Measurements from ENCODE around the gene WWC1.

Gene WWC1

DNA sequence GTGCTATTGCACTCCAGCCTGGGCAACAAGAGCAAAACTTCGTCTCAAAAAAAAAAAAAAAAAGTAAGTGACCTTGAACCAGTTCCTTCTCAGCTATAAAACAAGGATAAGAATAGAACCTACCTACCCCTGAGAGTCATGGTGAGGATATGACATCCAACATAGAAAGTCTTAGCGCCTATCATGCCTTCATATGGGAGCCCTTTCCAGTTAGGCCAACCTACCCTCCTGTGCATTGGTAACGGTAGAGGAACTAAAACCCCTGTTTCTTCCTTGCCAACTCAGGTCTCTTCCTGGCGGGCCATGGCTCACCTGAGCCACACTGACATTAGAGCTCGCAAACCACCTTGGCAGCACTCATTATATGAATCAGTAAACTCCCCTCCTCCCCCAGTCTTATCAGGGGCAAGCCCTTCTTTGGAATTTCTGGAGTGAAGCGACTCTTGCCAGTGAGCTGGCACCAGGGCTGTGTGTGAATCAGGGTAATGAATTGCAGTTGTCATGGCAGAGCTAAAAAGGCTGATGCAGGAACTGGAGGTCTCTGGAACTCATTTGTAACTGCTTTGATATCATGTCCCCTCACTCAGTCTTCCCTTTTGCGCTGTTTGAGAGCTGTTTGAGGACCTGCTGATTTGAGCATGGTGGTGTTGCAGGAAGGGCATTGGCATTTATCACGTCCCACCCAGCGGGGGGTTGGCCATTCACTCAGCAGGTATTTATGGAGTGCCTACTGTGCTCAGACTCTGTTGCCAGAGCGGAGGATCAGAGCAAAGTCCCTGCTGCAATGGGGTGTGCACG is 10.3 kb downstream of the WWC1 start:
- Histone ChIP-seq H3K9me3 (ENCODE audit: severe bottlenecking) (no peaks in the 10 kb centered on the region), H3K36me3 (ENCODE audit: low read depth) (peaks cover 21% of the 10 kb centered on the region), H3K27me3 (ENCODE audit: insufficient read depth, poor library complexity, severe bottlenecking) (no peaks in the 10 kb centered on the region), H3K4me1 (ENCODE audit: insufficient read depth, poor library complexity, severe bottlenecking) (peaks cover 36% of the 10 kb centered on the region), H3K4me3 (ENCODE audit: severe bottlenecking) (no peak overlapping the region), H3K27ac (ENCODE audit: poor library complexity, severe bottlenecking) (peak overlapping the region; percentile 87)
- DNase-seq (ENCODE audit: low spot score) (peak; percentile 88), ATAC-seq (ENCODE audit: low read depth) (peak; percentile 97)
- no peak for TF ChIP-seq CTCF (IDR thresholded peaks at IDR 0.05; ENCODE audit: poor library complexity, severe bottlenecking)

DNA sequence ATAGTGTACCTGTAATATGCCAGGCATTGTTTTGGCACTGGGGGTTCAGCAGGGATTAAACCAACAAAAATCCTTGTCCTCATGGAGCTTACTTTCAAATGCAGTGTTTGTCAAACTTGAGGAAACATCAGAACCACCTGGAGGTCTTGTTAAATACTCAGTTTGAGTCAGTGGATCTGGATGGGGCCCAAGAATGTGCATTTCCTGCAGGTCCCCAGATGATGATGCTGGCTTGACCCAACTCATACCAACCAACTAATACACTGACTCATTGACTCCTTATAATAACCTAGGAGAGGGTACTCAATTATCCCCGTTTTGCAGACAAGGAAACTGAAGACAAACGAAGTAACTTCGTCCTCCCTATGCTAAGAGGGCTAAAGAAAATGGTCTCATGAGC is 11.3 kb downstream of the WWC1 start:
- Histone ChIP-seq H3K9me3 (ENCODE audit: severe bottlenecking) (no peaks in the 10 kb centered on the region), H3K4me1 (ENCODE audit: insufficient read depth, poor library complexity, severe bottlenecking) (peaks cover 35% of the 10 kb centered on the region), H3K27me3 (ENCODE audit: insufficient read depth, poor library complexity, severe bottlenecking) (no peaks in the 10 kb centered on the region), H3K4me3 (ENCODE audit: severe bottlenecking) (no peak overlapping the region), H3K27ac (ENCODE audit: poor library complexity, severe bottlenecking) (peak overlapping the region; percentile 87), H3K36me3 (ENCODE audit: low read depth) (peaks cover 16% of the 10 kb centered on the region)
- TF ChIP-seq CTCF (IDR thresholded peaks at IDR 0.05; ENCODE audit: poor library complexity, severe bottlenecking), result no peak
- no peak for ATAC-seq (ENCODE audit: low read depth)
- DNase-seq (ENCODE audit: low spot score), result no peak

DNA sequence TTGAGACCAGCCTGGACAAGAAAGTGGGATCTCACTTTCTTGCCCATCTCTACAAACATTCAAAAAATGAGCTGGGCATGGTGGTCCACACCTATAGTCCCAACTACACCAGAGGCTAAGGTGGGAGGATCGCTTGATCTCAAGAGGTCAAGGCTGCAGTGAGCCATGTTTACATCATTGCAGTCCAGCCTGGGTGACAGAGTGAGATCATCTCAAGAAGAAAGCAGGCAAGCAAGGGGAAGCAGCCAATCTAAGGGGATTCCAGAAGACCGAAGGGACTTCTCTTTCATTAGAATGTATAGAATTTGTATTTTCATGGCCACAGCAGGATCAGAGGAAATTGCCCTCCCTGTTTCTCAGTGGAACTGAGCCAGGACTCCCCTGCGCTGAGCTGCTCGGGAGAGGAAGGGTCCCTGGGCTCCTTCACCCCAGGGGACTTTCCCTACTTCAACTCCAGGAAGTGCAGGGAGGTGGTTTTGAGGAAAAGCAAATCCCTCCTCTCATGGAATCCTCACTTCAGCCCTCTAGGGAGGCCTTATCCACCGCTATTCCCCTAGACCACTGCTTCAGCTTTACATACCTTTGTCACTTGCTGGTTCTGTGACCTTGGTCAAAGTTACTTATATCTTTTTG is 12.1 kb downstream of the WWC1 start:
- Histone ChIP-seq H3K4me1 (ENCODE audit: insufficient read depth, poor library complexity, severe bottlenecking) (peaks cover 35% of the 10 kb centered on the region), H3K27ac (ENCODE audit: poor library complexity, severe bottlenecking) (peak overlapping the region; percentile 87), H3K36me3 (ENCODE audit: low read depth) (peaks cover 9% of the 10 kb centered on the region), H3K9me3 (ENCODE audit: severe bottlenecking) (no peaks in the 10 kb centered on the region), H3K4me3 (ENCODE audit: severe bottlenecking) (no peak overlapping the region), H3K27me3 (ENCODE audit: insufficient read depth, poor library complexity, severe bottlenecking) (no peaks in the 10 kb centered on the region)
- ATAC-seq (ENCODE audit: low read depth), result no peak
- TF ChIP-seq CTCF (IDR thresholded peaks at IDR 0.05; ENCODE audit: poor library complexity, severe bottlenecking), result no peak
- no peak for DNase-seq (ENCODE audit: low spot score)

- Histone ChIP-seq H3K9me3 (ENCODE audit: severe bottlenecking) (no peaks in the 10 kb centered on the region), H3K27ac (ENCODE audit: poor library complexity, severe bottlenecking) (no peak overlapping the region), H3K36me3 (ENCODE audit: low read depth) (peaks cover 8% of the 10 kb centered on the region; the same call in 1 of the 2 replicates), H3K27me3 (ENCODE audit: insufficient read depth, poor library complexity, severe bottlenecking) (no peaks in the 10 kb centered on the region), H3K4me3 (ENCODE audit: severe bottlenecking) (no peak overlapping the region), H3K4me1 (ENCODE audit: insufficient read depth, poor library complexity, severe bottlenecking) (peaks cover 35% of the 10 kb centered on the region)
- no peak for ATAC-seq (ENCODE audit: low read depth)
- TF ChIP-seq CTCF (IDR thresholded peaks at IDR 0.05; ENCODE audit: poor library complexity, severe bottlenecking), result no peak
- no peak for DNase-seq (ENCODE audit: low spot score)
Observed at GRCh38 chr5:168304349-168304748, 12.9 kb downstream of the WWC1 start.

DNA sequence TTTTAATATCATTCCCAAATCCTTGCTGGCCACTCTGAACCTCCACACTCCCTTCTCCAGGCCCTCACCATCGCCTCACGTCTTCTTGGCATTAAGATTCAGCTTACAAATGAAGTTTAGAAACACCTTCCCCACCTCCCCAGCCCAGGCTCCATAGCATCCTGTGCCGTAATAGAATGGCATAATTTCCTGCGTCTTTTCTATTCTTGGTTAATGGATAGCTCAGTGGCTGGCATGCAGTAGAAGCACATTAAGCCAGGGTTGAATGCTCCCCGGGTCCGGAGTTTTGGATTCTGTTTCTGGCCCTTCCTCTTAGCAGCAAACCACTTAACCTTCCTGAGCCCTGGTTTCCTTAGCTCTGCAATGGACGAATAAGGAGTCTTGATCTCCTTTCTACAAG is 13.8 kb downstream of the WWC1 start:
- no peak overlapping the region for H3K4me3 ChIP-seq (ENCODE audit: severe bottlenecking)
- H3K27ac ChIP-seq (ENCODE audit: poor library complexity, severe bottlenecking), result peak overlapping the region; percentile 2
- DNase-seq (ENCODE audit: low spot score), result no peak
- peaks cover 16% of the 10 kb centered on the region for H3K36me3 ChIP-seq (ENCODE audit: low read depth)
- no peak for TF ChIP-seq CTCF (IDR thresholded peaks at IDR 0.05; ENCODE audit: poor library complexity, severe bottlenecking)
- H3K4me1 ChIP-seq (ENCODE audit: insufficient read depth, poor library complexity, severe bottlenecking), result peaks cover 29% of the 10 kb centered on the region
- no peaks in the 10 kb centered on the region for H3K9me3 ChIP-seq (ENCODE audit: severe bottlenecking)
- no peaks in the 10 kb centered on the region for H3K27me3 ChIP-seq (ENCODE audit: insufficient read depth, poor library complexity, severe bottlenecking)
- no peak for ATAC-seq (ENCODE audit: low read depth)

Data from RWPE2 (cell line).